ENCODE data around the gene FBXO15.
A peak's percentile ranks its signal among the peaks of the same experiment; 100 is the strongest.

FBXO15 gene

GRCh38 chr18:74184875-74185274 is 37.2 kb upstream of the FBXO15 start:
- Histone ChIP-seq H3K14ac (ENCODE audit: low read length in 2 of 2) (no peak overlapping the region), H3K79me1 (replicated peaks; ENCODE audit: low read length, poor library complexity, severe bottlenecking) (no peaks in the 10 kb centered on the region), H3K9me3 (ENCODE audit: control insufficient read depth, low read length) (no peaks in the 10 kb centered on the region), H3K9ac (ENCODE audit: low read length) (no peak overlapping the region), H3K23ac (ENCODE audit: low read length in 2 of 2) (no peak overlapping the region), H2AFZ (ENCODE audit: low read depth, low read length) (no peak overlapping the region), H3K4me3 (ENCODE audit: insufficient read depth in 1 of 2, low read depth in 1 of 2, low read length in 2 of 2) (no peak overlapping the region), H2BK120ac (ENCODE audit: low read depth, low read length) (no peak overlapping the region), H2BK5ac (ENCODE audit: low read depth, low read length, poor library complexity, severe bottlenecking) (no peak overlapping the region), H3K18ac (ENCODE audit: low read depth in 1 of 2, low read length in 2 of 2) (no peak overlapping the region), H2BK12ac (ENCODE audit: low read length in 2 of 2) (no peak overlapping the region), H4K8ac (ENCODE audit: low read length) (no peak overlapping the region), H3K27me3 (ENCODE audit: control insufficient read depth in 1 of 2, insufficient read depth in 1 of 2, low read length in 2 of 2) (peaks cover 3 to 67% of the 10 kb centered on the region in 2 experiments), H3K4ac (ENCODE audit: low read depth in 1 of 2, low read length in 2 of 2) (no peak overlapping the region), H4K91ac (ENCODE audit: low read length) (no peak overlapping the region), H3K36me3 (ENCODE audit: control insufficient read depth in 1 of 2, insufficient read depth in 2 of 2, low read depth in 1 of 2, low read length in 2 of 2) (no peaks in the 10 kb centered on the region), H2AK5ac (ENCODE audit: low read length, severe bottlenecking) (no peak overlapping the region), H3K4me1 (ENCODE audit: control insufficient read depth, insufficient read depth, low read depth, low read length) (no peaks in the 10 kb centered on the region), H2BK15ac (ENCODE audit: low read depth, poor library complexity, severe bottlenecking) (no peak overlapping the region), H3K4me2 (ENCODE audit: low read length, poor library complexity, severe bottlenecking) (no peak overlapping the region), H3K27ac (ENCODE audit: low read length, poor library complexity, severe bottlenecking) (no peak overlapping the region)
- DNase-seq: no peak
- WGBS: 45% methylated on average over 3 of the region's 3 CpGs

GRCh38 chr18:74183130-74183529 is 35.5 kb upstream of the FBXO15 start:
- Histone ChIP-seq H3K27me3 (ENCODE audit: control insufficient read depth in 1 of 2, insufficient read depth in 1 of 2, low read length in 2 of 2) (peaks cover 3 to 69% of the 10 kb centered on the region in 2 experiments), H3K9ac (ENCODE audit: low read length) (no peak overlapping the region), H3K4me1 (ENCODE audit: control insufficient read depth, insufficient read depth, low read depth, low read length) (no peaks in the 10 kb centered on the region), H2BK5ac (ENCODE audit: low read depth, low read length, poor library complexity, severe bottlenecking) (no peak overlapping the region), H4K8ac (ENCODE audit: low read length) (no peak overlapping the region), H2BK12ac (ENCODE audit: low read length in 2 of 2) (no peak overlapping the region), H3K27ac (ENCODE audit: low read length, poor library complexity, severe bottlenecking) (no peak overlapping the region), H2BK120ac (ENCODE audit: low read depth, low read length) (no peak overlapping the region), H3K36me3 (ENCODE audit: control insufficient read depth in 1 of 2, insufficient read depth in 2 of 2, low read depth in 1 of 2, low read length in 2 of 2) (no peaks in the 10 kb centered on the region), H3K4me3 (ENCODE audit: insufficient read depth in 1 of 2, low read depth in 1 of 2, low read length in 2 of 2) (no peak overlapping the region), H3K14ac (ENCODE audit: low read length in 2 of 2) (no peak overlapping the region), H3K18ac (ENCODE audit: low read depth in 1 of 2, low read length in 2 of 2) (no peak overlapping the region), H2AK5ac (ENCODE audit: low read length, severe bottlenecking) (no peak overlapping the region), H4K91ac (ENCODE audit: low read length) (no peak overlapping the region), H3K9me3 (ENCODE audit: control insufficient read depth, low read length) (no peaks in the 10 kb centered on the region), H3K79me1 (replicated peaks; ENCODE audit: low read length, poor library complexity, severe bottlenecking) (no peaks in the 10 kb centered on the region), H3K4me2 (ENCODE audit: low read length, poor library complexity, severe bottlenecking) (no peak overlapping the region), H3K4ac (ENCODE audit: low read depth in 1 of 2, low read length in 2 of 2) (no peak overlapping the region), H3K23ac (ENCODE audit: low read length in 2 of 2) (no peak overlapping the region), H2BK15ac (ENCODE audit: low read depth, poor library complexity, severe bottlenecking) (no peak overlapping the region), H2AFZ (ENCODE audit: low read depth, low read length) (no peak overlapping the region)
- 61% methylated on average over 3 of the region's 3 CpGs for WGBS
- DNase-seq: no peak

DNA sequence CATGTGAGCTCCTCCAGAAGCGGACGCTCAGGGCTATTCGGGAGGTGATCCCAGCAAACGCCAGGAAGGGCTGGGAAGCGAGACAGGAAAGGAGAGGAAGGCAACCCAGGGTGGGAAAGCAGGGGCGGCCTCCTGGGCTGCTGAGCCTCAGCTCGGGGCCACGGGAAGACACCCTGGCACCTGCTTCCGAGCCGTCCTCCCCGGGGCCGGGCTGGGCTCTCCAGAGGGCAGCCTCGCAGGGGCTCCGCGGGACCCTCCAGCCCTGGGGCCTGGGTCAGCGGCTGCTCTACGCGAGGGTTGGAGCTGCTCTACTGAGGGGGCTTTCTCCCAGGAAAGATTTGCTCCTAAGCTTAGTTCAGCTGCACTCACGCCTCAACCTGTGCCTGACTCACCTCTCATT is 34.7 kb upstream of the FBXO15 start:
- H3K18ac ChIP-seq (ENCODE audit: low read depth in 1 of 2, low read length in 2 of 2): no peak overlapping the region
- H2BK120ac ChIP-seq (ENCODE audit: low read depth, low read length): no peak overlapping the region
- H3K14ac ChIP-seq (ENCODE audit: low read length in 2 of 2): no peak overlapping the region
- no peak for DNase-seq
- no peak overlapping the region for H3K4me2 ChIP-seq (ENCODE audit: low read length, poor library complexity, severe bottlenecking)
- H3K27ac ChIP-seq (ENCODE audit: low read length, poor library complexity, severe bottlenecking): no peak overlapping the region
- H3K9ac ChIP-seq (ENCODE audit: low read length): no peak overlapping the region
- H3K4me3 ChIP-seq (ENCODE audit: insufficient read depth in 1 of 2, low read depth in 1 of 2, low read length in 2 of 2): no peak overlapping the region
- H4K91ac ChIP-seq (ENCODE audit: low read length): peak overlapping the region; percentile 21
- H3K9me3 ChIP-seq (ENCODE audit: control insufficient read depth, low read length): no peaks in the 10 kb centered on the region
- no peak overlapping the region for H3K23ac ChIP-seq (ENCODE audit: low read length in 2 of 2)
- H2BK15ac ChIP-seq (ENCODE audit: low read depth, poor library complexity, severe bottlenecking): no peak overlapping the region
- H2AK5ac ChIP-seq (ENCODE audit: low read length, severe bottlenecking): no peak overlapping the region
- H3K79me1 ChIP-seq (replicated peaks; ENCODE audit: low read length, poor library complexity, severe bottlenecking): no peaks in the 10 kb centered on the region
- no peak overlapping the region for H4K8ac ChIP-seq (ENCODE audit: low read length)
- no peaks in the 10 kb centered on the region for H3K36me3 ChIP-seq (ENCODE audit: control insufficient read depth in 1 of 2, insufficient read depth in 2 of 2, low read depth in 1 of 2, low read length in 2 of 2)
- H3K4ac ChIP-seq (ENCODE audit: low read depth in 1 of 2, low read length in 2 of 2): no peak overlapping the region
- 92% methylated on average over 19 of the region's 19 CpGs for WGBS
- H2AFZ ChIP-seq (ENCODE audit: low read depth, low read length): no peak overlapping the region
- H3K27me3 ChIP-seq (ENCODE audit: control insufficient read depth in 1 of 2, insufficient read depth in 1 of 2, low read length in 2 of 2): peaks cover 3 to 77% of the 10 kb centered on the region in 2 experiments
- H3K4me1 ChIP-seq (ENCODE audit: control insufficient read depth, insufficient read depth, low read depth, low read length): no peaks in the 10 kb centered on the region
- no peak overlapping the region for H2BK12ac ChIP-seq (ENCODE audit: low read length in 2 of 2)
- no peak overlapping the region for H2BK5ac ChIP-seq (ENCODE audit: low read depth, low read length, poor library complexity, severe bottlenecking)

GRCh38 chr18:74179623-74180199 is 32.1 kb upstream of the FBXO15 start:
- Histone ChIP-seq H4K8ac (ENCODE audit: low read length) (no peak overlapping the region), H3K9me3 (ENCODE audit: control insufficient read depth, low read length) (no peaks in the 10 kb centered on the region), H3K4me3 (ENCODE audit: insufficient read depth in 1 of 2, low read depth in 1 of 2, low read length in 2 of 2) (no peak overlapping the region)

More at GRCh38 chr18:74179623-74180199, 32.1 kb upstream of the FBXO15 start:
- H3K4me1 ChIP-seq (ENCODE audit: control insufficient read depth, insufficient read depth, low read depth, low read length): no peaks in the 10 kb centered on the region
- H3K36me3 ChIP-seq (ENCODE audit: control insufficient read depth in 1 of 2, insufficient read depth in 2 of 2, low read depth in 1 of 2, low read length in 2 of 2): no peaks in the 10 kb centered on the region
- no peak overlapping the region for H2BK12ac ChIP-seq (ENCODE audit: low read length in 2 of 2)
- H3K27ac ChIP-seq (ENCODE audit: low read length, poor library complexity, severe bottlenecking): no peak overlapping the region
- H2BK15ac ChIP-seq (ENCODE audit: low read depth, poor library complexity, severe bottlenecking): no peak overlapping the region
- no peak overlapping the region for H3K4ac ChIP-seq (ENCODE audit: low read depth in 1 of 2, low read length in 2 of 2)
- DNase-seq: no peak
- no peak overlapping the region for H3K9ac ChIP-seq (ENCODE audit: low read length)
- no peak overlapping the region for H3K4me2 ChIP-seq (ENCODE audit: low read length, poor library complexity, severe bottlenecking)
- no peak overlapping the region for H4K91ac ChIP-seq (ENCODE audit: low read length)
- no peak overlapping the region for H3K23ac ChIP-seq (ENCODE audit: low read length in 2 of 2)
- no peak overlapping the region for H3K14ac ChIP-seq (ENCODE audit: low read length in 2 of 2)
- H3K18ac ChIP-seq (ENCODE audit: low read depth in 1 of 2, low read length in 2 of 2): no peak overlapping the region
- H2AK5ac ChIP-seq (ENCODE audit: low read length, severe bottlenecking): no peak overlapping the region
- H2AFZ ChIP-seq (ENCODE audit: low read depth, low read length): no peak overlapping the region
- no peak overlapping the region for H2BK120ac ChIP-seq (ENCODE audit: low read depth, low read length)
- H2BK5ac ChIP-seq (ENCODE audit: low read depth, low read length, poor library complexity, severe bottlenecking): no peak overlapping the region
- no peaks in the 10 kb centered on the region for H3K79me1 ChIP-seq (replicated peaks; ENCODE audit: low read length, poor library complexity, severe bottlenecking)
- peaks cover 8 to 78% of the 10 kb centered on the region in 2 experiments for H3K27me3 ChIP-seq (ENCODE audit: control insufficient read depth in 1 of 2, insufficient read depth in 1 of 2, low read length in 2 of 2)
- WGBS: 86% methylated on average over 10 of the region's 10 CpGs
